HL-60 (cell line): ENCODE results near the gene BCAP29.
"Not testable (repeated sequence)": the region's sequence is repeated elsewhere in the genome, so short reads cannot be mapped to it uniquely, and the experiment has no call there.

ENCODE experiments used
- DNase-seq, 2 experiments: peaks; one replicate each; pipeline ENCODE4 v3.0.0-alpha.2; 2010 to 2020; ENCODE audit warnings: low read depth in 1 of 2, low spot score in 1 of 2
- H3K27ac ChIP-seq: fragments of 250-450 bp; sonication (Bioruptor Pico); replicated peaks from 2 replicates; pipeline ENCODE4 v1.5.1; 2020; ENCODE audit warnings: mild to moderate bottlenecking, moderate library complexity
- H3K27me3 ChIP-seq: fragments of 250-450 bp; sonication (Bioruptor Pico); 2 replicates; pipeline ENCODE4 v1.5.1; 2021; ENCODE audit warnings: mild to moderate bottlenecking, moderate library complexity; ENCODE audit not compliant: insufficient read depth, poor library complexity, severe bottlenecking
- H3K4me3 ChIP-seq: replicated peaks from 2 replicates; pipeline ENCODE4 v1.5.1; 2011; ENCODE audit warnings: mild to moderate bottlenecking, control low read depth, low read length; ENCODE audit not compliant: insufficient read depth
- CTCF ChIP-seq: IDR thresholded peaks from one replicate; pipeline ENCODE4 v1.5.1; 2011; ENCODE audit warnings: low read length, control low read depth, inconsistent platforms; ENCODE audit not compliant: insufficient read depth
- GABPA ChIP-seq: IDR thresholded peaks from 2 replicates; pipeline ENCODE4 v1.6.1; 2012; ENCODE audit warnings: low read depth
- POLR2AphosphoS5 ChIP-seq: IDR thresholded peaks from 2 replicates; pipeline ENCODE4 v1.6.1; 2012; ENCODE audit warnings: low read depth
- REST ChIP-seq: IDR thresholded peaks from 2 replicates; pipeline ENCODE4 v1.6.1; 2012; ENCODE audit warnings: low read depth; ENCODE audit not compliant: insufficient replicate concordance
- SPI1 ChIP-seq: IDR thresholded peaks from 2 replicates; pipeline ENCODE4 v1.6.1; 2012; ENCODE audit warnings: low read depth, mild to moderate bottlenecking, borderline replicate concordance

The BCAP29 gene

DNA sequence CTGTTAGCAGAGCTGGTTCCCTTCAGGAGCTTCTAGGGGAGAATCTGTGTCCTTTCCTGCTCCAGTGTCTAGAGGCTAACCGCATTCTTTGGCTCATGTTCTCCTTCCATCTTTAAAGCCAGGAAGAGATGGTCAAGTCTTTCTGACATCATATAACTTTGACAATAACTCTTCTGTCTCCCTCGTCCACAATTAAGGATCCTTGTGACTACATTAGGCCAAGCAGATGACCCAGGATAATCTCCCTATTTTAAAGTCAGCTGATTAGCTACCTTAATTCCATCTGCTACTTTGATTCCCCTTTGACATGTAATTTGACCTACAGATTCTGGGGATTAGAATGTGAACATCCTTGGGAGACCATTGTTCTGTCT is 52.4 kb downstream of the BCAP29 start:
- Histone ChIP-seq H3K27ac (no peak overlapping the region), H3K27me3 (no peaks in the 10 kb centered on the region), H3K4me3 (no peak overlapping the region)
- TF ChIP-seq CTCF = no peak
- TF ChIP-seq REST = no peak
- no peak for TF ChIP-seq SPI1
- no peak for TF ChIP-seq POLR2AphosphoS5
- no peak for TF ChIP-seq GABPA
- no peak for DNase-seq

DNA sequence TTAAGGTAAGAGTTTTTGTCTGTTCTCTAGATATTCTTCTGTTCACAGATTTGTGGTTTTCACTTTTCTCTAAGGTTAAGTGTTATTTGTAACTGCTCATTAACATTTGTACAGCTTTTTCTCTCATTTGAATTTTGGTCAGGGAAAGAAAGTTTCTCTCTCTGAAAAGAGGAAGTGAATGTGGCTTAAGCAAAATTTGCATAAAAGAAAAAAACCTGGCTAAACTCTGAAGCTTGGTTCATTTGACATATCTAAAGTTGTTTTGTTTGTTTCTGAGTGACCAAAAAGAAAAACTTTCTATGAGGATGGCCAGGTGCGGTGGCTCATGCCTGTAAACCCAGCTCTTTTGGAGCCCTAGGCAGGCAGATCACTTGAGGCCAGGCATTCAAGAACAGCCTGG is 58.5 kb downstream of the BCAP29 start:
- no peaks in the 10 kb centered on the region for H3K27me3 ChIP-seq
- H3K27ac ChIP-seq = no peak overlapping the region
- H3K4me3 ChIP-seq = no peak overlapping the region
- no peak for DNase-seq
- TF ChIP-seq CTCF (no peak), SPI1 (peak; percentile 97)

DNA sequence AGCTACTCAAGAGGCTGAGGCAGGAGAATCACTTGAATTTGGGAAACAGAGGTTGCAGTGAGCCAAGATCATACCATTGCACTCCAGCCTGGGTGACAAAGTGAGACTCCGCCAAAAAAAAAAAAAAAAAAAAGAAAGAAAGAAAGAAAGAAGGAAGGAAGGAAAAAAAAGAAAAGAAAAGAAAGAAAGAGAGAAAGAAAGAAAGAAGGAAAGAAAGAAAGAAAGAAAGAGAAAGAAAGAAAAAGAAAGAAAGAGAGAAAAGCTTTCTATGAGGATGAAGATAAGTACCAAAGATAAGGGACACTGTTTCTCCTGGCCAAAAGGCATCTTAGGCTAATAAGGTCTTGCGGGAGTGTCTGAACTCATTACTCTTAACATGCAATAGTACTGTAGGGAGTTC is 59.0 kb downstream of the BCAP29 start:
- not testable (repeated sequence) for H3K4me3 ChIP-seq, DNase-seq, H3K27me3 ChIP-seq, H3K27ac ChIP-seq

- DNase-seq = no peak
- Histone ChIP-seq H3K27me3 (no peaks in the 10 kb centered on the region), H3K4me3 (no peak overlapping the region), H3K27ac (no peak overlapping the region)
- TF ChIP-seq GABPA (no peak), CTCF (no peak), POLR2AphosphoS5 (no peak), REST (no peak), SPI1 (no peak)
These were observed 61.6 kb downstream of the BCAP29 start for GRCh38 chr7:107641676-107642075.

- Histone ChIP-seq H3K27me3 (no peaks in the 10 kb centered on the region), H3K27ac (no peak overlapping the region), H3K4me3 (no peak overlapping the region)
- DNase-seq = no peak
- TF ChIP-seq CTCF (no peak), REST (no peak), SPI1 (no peak), GABPA (no peak), POLR2AphosphoS5 (no peak)
These were observed 62.5 kb downstream of the BCAP29 start for GRCh38 chr7:107642501-107642900.
